ENCODE measurements around the gene CPA5. TPM values are rescaled to one million over a fixed set of nuclear protein-coding genes. Genes with fewer than 3 reads are reported as not detected.

CPA5 gene
- total and polyA plus RNA-seq, 2 experiments from 2014 or later: not detected

DNA sequence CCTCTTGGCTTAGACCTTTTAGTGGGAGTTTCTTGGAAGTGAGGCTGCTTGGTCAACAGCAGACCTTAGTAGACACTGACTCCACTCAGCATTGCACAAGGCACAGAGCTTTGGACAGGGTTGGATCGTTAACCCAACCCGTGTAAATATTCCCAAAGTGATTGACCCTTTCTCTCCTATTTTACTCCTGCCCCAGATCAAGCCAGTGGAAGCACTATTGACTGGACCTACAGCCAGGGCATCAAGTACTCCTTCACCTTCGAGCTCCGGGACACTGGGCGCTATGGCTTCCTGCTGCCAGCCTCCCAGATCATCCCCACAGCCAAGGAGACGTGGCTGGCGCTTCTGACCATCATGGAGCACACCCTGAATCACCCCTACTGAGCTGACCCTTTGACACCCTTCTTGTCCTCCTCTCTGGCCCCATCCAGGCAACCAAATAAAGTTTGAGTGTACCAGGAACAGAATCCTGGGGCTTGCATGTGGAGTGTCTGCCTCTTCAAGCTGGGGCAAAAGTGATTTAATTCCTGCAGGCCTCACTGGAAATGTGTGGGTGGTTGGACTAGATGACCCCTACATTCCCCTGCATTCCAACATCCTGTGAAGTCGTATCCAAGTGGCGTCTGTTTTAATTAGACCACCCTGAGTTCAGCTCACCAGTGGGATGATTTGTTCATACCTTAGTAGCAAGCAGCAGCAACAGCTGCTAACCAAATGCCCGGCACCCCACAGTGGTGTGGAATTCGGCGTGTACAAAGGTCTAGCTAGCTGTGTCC is 43.2 kb downstream of the CPA5 start (continued):
- TF ChIP-seq, protein P1, sequence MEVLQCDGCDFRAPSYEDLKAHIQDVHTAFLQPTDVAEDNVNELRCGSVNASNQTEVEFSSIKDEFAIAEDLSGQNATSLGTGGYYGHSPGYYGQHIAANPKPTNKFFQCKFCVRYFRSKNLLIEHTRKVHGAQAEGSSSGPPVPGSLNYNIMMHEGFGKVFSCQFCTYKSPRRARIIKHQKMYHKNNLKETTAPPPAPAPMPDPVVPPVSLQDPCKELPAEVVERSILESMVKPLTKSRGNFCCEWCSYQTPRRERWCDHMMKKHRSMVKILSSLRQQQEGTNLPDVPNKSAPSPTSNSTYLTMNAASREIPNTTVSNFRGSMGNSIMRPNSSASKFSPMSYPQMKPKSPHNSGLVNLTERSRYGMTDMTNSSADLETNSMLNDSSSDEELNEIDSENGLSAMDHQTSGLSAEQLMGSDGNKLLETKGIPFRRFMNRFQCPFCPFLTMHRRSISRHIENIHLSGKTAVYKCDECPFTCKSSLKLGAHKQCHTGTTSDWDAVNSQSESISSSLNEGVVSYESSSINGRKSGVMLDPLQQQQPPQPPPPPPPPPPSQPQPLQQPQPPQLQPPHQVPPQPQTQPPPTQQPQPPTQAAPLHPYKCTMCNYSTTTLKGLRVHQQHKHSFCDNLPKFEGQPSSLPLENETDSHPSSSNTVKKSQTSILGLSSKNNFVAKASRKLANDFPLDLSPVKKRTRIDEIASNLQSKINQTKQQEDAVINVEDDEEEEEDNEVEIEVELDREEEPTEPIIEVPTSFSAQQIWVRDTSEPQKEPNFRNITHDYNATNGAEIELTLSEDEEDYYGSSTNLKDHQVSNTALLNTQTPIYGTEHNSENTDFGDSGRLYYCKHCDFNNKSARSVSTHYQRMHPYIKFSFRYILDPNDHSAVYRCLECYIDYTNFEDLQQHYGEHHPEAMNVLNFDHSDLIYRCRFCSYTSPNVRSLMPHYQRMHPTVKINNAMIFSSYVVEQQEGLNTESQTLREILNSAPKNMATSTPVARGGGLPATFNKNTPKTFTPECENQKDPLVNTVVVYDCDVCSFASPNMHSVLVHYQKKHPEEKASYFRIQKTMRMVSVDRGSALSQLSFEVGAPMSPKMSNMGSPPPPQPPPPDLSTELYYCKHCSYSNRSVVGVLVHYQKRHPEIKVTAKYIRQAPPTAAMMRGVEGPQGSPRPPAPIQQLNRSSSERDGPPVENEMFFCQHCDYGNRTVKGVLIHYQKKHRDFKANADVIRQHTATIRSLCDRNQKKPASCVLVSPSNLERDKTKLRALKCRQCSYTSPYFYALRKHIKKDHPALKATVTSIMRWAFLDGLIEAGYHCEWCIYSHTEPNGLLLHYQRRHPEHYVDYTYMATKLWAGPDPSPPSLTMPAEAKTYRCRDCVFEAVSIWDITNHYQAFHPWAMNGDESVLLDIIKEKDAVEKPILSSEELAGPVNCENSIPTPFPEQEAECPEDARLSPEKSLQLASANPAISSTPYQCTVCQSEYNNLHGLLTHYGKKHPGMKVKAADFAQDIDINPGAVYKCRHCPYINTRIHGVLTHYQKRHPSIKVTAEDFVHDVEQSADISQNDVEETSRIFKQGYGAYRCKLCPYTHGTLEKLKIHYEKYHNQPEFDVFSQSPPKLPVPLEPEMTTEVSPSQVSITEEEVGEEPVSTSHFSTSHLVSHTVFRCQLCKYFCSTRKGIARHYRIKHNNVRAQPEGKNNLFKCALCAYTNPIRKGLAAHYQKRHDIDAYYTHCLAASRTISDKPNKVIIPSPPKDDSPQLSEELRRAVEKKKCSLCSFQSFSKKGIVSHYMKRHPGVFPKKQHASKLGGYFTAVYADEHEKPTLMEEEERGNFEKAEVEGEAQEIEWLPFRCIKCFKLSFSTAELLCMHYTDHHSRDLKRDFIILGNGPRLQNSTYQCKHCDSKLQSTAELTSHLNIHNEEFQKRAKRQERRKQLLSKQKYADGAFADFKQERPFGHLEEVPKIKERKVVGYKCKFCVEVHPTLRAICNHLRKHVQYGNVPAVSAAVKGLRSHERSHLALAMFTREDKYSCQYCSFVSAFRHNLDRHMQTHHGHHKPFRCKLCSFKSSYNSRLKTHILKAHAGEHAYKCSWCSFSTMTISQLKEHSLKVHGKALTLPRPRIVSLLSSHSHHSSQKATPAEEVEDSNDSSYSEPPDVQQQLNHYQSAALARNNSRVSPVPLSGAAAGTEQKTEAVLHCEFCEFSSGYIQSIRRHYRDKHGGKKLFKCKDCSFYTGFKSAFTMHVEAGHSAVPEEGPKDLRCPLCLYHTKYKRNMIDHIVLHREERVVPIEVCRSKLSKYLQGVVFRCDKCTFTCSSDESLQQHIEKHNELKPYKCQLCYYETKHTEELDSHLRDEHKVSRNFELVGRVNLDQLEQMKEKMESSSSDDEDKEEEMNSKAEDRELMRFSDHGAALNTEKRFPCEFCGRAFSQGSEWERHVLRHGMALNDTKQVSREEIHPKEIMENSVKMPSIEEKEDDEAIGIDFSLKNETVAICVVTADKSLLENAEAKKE (CRISPR knock-in tag; IDR thresholded peaks at IDR 0.05): no peak
- TF ChIP-seq REST (IDR thresholded peaks at IDR 0.05; ENCODE audit: unreplicated experiment): no peak
- TF ChIP-seq ZNF331 (CRISPR knock-in tag; IDR thresholded peaks at IDR 0.05; ENCODE audit: low read depth): no peak
- TF ChIP-seq NANOG (IDR thresholded peaks at IDR 0.05; ENCODE audit: borderline replicate concordance): no peak
- no peak for TF ChIP-seq JUNB (IDR thresholded peaks at IDR 0.05; ENCODE audit: unreplicated experiment)

Data from GM23338 (cell line).